Measurements from ENCODE around the gene GABBR1. TPM values are rescaled to one million over a fixed set of nuclear protein-coding genes. Genes with fewer than 3 reads are reported as not detected.

The GABBR1 gene
- total RNA-seq = 4.4 and 4.8 TPM in 2 replicates

DNA sequence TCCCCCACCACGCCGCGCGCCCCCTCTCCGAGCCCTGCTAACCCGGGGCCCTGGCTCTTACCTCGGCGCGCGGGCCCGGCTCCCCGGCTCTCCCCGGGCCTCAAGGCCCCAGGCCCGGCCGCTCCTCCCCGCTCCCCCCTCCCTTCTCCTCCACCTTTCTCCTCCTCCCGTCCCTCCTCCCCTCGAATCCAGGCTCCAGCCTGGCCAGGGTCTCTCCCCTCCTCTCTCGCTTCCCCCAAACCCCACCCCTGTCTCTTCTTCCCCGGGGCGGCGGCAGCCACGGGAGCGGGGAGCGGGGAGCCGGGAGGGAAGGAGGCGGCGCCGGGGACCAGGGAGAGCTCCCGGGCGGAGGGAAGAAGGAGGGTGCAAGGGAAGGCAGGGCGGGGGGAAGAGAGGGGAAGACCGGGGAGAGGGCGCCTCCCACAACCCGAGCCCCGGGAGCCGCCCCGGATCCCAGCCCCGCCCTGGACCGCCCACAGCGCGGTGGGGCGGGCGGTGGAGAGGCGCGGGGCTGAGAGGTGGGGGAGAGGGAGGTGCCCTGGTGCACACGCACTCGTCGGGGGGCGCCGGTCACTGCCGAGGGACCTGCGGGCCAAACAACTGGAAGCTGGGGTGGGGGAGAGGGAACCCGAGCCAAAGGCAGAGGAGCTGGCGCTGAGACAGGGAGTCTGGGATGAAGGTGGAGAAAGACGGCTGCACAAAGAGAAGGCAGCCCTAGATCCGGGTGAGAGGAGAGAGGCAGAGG is at the start of gene GABBR1:
Gene GABBR1, minus strand, starts transcription at position 395 of the 745 bp plus-strand sequence. CDS start 798 bp downstream, outside the sequence.

DNA sequence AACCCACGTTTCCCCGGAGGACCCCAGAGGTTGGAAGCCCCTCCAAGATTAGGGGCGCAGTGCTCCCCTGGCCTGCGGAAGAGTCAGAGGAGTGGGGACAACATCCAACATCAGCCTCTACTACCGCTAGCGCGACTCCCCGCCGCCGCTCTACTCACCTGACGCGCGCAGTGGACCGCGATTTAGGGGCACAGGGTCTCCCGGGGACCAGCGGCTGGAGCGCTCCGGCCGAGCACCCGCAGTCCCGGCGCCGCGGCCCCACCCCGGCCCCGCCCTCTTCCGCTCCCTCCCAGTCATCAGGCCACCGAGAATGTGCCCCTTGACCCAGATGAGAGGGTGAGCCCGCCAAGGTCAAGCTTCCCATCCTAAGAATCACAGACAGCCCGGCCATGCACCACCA is 47.9 kb upstream of the GABBR1 start, which contains the start of gene ZFP57:
Gene ZFP57, minus strand, starts transcription at position 249 of the 400 bp plus-strand sequence. CDS start 4,149 bp downstream, outside the sequence.

DNA sequence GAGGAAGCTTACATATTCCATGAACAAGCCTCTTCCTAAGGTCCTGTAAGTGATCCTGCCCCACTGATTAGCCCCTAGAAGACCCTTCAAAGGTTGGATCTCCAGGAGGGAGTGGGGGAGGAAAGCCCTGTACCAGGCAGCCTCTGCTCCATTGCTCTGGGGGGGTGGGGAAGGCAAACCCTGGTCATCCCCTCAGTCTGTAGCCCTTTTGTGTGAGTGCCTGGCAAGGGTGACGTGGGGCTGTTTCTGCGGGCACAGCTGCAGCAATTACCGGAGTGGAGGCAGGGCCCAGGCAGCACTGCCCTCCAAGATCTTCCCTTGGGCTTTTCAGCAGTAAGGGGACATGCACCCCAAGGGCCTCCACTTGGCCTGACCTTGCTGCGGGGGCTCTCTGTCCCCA is 23.8 kb upstream of the GABBR1 start, which contains the start of gene MOG:
Gene MOG, plus strand, starts transcription at position 295 of the 400 bp plus-strand sequence. CDS start 118 bp downstream, outside the sequence.

DNA sequence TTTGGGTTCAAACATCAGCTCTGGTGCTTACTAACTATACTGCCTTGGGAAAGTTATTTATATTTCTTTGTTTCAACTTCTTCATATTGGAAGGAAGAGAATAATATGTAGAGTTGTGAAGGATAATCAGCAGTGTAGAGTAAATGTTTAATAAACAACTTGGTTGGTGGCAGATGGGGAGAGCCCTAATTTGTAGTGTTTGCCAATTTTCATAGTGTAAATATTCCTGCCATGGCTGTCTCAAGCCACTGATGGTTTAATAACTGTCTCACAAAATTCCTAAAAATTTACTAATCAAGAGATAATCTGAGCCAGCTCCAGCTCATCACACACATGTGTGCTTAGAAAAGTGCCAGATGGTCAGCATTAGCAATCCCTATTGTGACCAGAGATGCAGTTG is 48.2 kb downstream of the GABBR1 start, which contains the start of gene OR2H2:
Gene OR2H2, plus strand, starts transcription at position 301 of the 400 bp plus-strand sequence. CDS start 2,824 bp downstream, outside the sequence.

DNA sequence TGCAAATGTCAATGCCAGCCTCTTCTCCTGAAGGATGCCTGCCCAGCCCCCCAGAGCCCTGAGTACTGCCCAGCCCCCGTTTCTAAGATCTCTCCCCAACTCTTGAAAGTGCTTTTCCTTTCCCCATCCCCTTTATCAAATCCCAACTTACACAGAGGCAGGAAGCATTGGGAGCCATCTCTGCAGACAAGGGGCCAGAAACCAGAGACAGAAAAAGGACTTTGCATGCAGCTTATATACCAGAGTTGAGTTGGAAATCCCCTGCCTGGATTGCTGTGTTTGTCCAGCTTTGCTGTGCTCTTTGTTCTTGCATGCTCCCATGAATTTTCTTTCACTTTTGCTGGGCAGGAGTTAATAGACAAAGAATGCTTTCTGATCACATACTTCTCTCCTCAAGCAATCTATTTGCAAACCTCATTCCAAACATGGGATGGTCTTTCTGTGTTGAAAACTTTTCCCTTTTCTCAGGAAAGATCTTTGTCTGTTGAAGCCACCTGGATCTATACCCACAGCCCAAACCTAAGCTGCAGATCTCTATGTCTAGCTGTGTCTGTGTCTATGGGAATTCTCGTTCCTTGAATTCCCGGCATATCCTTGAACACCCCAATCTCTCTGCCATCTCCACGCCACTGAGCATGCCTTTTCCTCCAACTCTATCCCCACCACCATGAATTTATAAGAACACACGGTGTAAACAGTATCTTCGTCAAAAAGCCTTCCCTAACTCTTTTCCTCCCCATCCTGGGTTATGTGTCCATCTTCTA is 73.3 kb downstream of the GABBR1 start, which contains the start of gene UBD:
Gene UBD, minus strand, starts transcription at position 209 of the 764 bp plus-strand sequence. Its CDS starts 31 bp downstream, at position 178.

Other genes with a start within 250 kb of the GABBR1 start
- not detected in 2 replicates for gene OR12D2, start 237.6 kb downstream of the GABBR1 start, total RNA-seq
- not detected in 2 replicates for gene OR12D1, start 218.3 kb downstream of the GABBR1 start, total RNA-seq
- not detected in 2 replicates for gene OR10C1, start 193.9 kb downstream of the GABBR1 start, total RNA-seq
- gene OR11A1, start 176.1 kb downstream of the GABBR1 start, total RNA-seq = not detected in 2 replicates
- not detected in 2 replicates for gene OR2H1, start 176.0 kb downstream of the GABBR1 start, total RNA-seq
- gene MAS1L, start 145.2 kb downstream of the GABBR1 start, total RNA-seq = not detected in 2 replicates
- gene UBD, start 73.5 kb downstream of the GABBR1 start, total RNA-seq = not detected in 2 replicates
- gene OR2H2, start 48.1 kb downstream of the GABBR1 start, total RNA-seq = not detected in 2 replicates
- not detected in 2 replicates for gene MOG, start 23.9 kb upstream of the GABBR1 start, total RNA-seq
- gene ZFP57, start 48.0 kb upstream of the GABBR1 start, total RNA-seq = not detected in 2 replicates
- not detected in 2 replicates for gene HLA-F, start 90.3 kb upstream of the GABBR1 start, total RNA-seq
- gene HLA-G, start 194.6 kb upstream of the GABBR1 start, total RNA-seq = not detected in 2 replicates

Data from bronchus fibroblast of lung (primary cell).